Activated CD4-positive, alpha-beta memory T cell treated with anti-CD3 and anti-CD28 coated beads for 36 hours (primary cell): ENCODE measurements around the gene ECPAS. TPM values are rescaled to one million over a fixed set of nuclear protein-coding genes. Genes with fewer than 3 reads are reported as not detected.
"Not testable (repeated sequence)": the region's sequence is repeated elsewhere in the genome, so short reads cannot be mapped to it uniquely, and the experiment has no call there.

ENCODE experiments used
- CTCF ChIA-PET: fragments of 350-600 bp; sonication (Branson Sonifier 250); formaldehyde crosslinking; loops from one replicate; lab custom pipeline; 2021; ENCODE audit warnings: antibody characterized with exemption, inconsistent platforms; lab: Charles Lee
- POLR2A ChIA-PET: fragments of 350-600 bp; sonication (Branson Sonifier 250); formaldehyde crosslinking; loops from one replicate; lab custom pipeline; 2021; ENCODE audit warnings: antibody characterized with exemption; lab: Charles Lee
- DNase-seq: peaks from one replicate; pipeline ENCODE4 v3.0.0-alpha.2; 2020
- H3K27ac Mint-ChIP-seq: one replicate; pipeline ENCODE4 v1.8.0; 2021; ENCODE audit warnings: mixed read lengths
- H3K27me3 Mint-ChIP-seq: one replicate; pipeline ENCODE4 v1.8.0; 2021; ENCODE audit warnings: mixed read lengths
- H3K36me3 Mint-ChIP-seq: one replicate; pipeline ENCODE4 v1.8.0; 2021; ENCODE audit warnings: mixed read lengths
- H3K4me1 Mint-ChIP-seq: one replicate; pipeline ENCODE4 v1.8.0; 2021; ENCODE audit warnings: low read depth, mixed read lengths
- H3K4me3 Mint-ChIP-seq: one replicate; pipeline ENCODE4 v1.8.0; 2021; ENCODE audit warnings: mild to moderate bottlenecking, mixed read lengths
- H3K9me3 Mint-ChIP-seq: one replicate; pipeline ENCODE4 v1.8.0; 2021; ENCODE audit warnings: mixed read lengths
- intact Hi-C: fragments of 100-400 bp; cut with micrococcal nuclease; formaldehyde crosslinking; loops from one replicate; pipeline ENCODE4 v1.15.1; 2023
- total RNA-seq, 2 experiments: library from RNA; stranded (reverse); gene quantifications; one replicate each; pipeline ENCODE4 v1.2.3, GENCODE V29; 2021

Gene ECPAS
- total RNA-seq, 2 experiments from 2014 or later = 66.5 to 67.0 TPM

- intact Hi-C loops = no loop called here
- ChIA-PET CTCF (no interaction called here), POLR2A (no interaction called here)
- H3K27me3 Mint-ChIP-seq = no peaks in the 10 kb centered on the region
- no peak overlapping the region for H3K4me3 Mint-ChIP-seq
- no peaks in the 10 kb centered on the region for H3K36me3 Mint-ChIP-seq
- no peak for DNase-seq
- no peak overlapping the region for H3K27ac Mint-ChIP-seq
- H3K9me3 Mint-ChIP-seq = no peaks in the 10 kb centered on the region
- no peaks in the 10 kb centered on the region for H3K4me1 Mint-ChIP-seq
Measured at GRCh38 chr9:111501648-111502047, 17.5 kb upstream of the ECPAS start.

GRCh38 chr9:111501005-111501562, 16.9 kb upstream of the ECPAS start:
- intact Hi-C loops = no loop called here
- no peaks in the 10 kb centered on the region for H3K36me3 Mint-ChIP-seq
- H3K4me3 Mint-ChIP-seq = no peak overlapping the region

GRCh38 chr9:111497196-111497595, 13.0 kb upstream of the ECPAS start:
- DNase-seq, H3K27ac Mint-ChIP-seq, CTCF ChIA-PET, H3K4me3 Mint-ChIP-seq, H3K9me3 Mint-ChIP-seq, H3K36me3 Mint-ChIP-seq, H3K27me3 Mint-ChIP-seq, POLR2A ChIA-PET, intact Hi-C loops, H3K4me1 Mint-ChIP-seq: not testable (repeated sequence)

More at GRCh38 chr9:111501005-111501562, 16.9 kb upstream of the ECPAS start:
- no peak for DNase-seq
- Mint-ChIP-seq H3K4me1 (no peaks in the 10 kb centered on the region), H3K27me3 (no peaks in the 10 kb centered on the region), H3K9me3 (no peaks in the 10 kb centered on the region), H3K27ac (no peak overlapping the region)
- CTCF ChIA-PET = no interaction called here
- POLR2A ChIA-PET = no interaction called here

GRCh38 chr9:111484572-111484894, 350 bp upstream of the ECPAS start:
- CTCF ChIA-PET = interaction anchor here (1.3 kb wide), 1 partner anchor 137 kb away, joined by 3 read pairs; no protein-coding TSS in a partner anchor
- Mint-ChIP-seq H3K4me1 (peaks cover 30% of the 10 kb centered on the region), H3K9me3 (no peaks in the 10 kb centered on the region), H3K27ac (peak overlapping the region; percentile 87), H3K27me3 (no peaks in the 10 kb centered on the region), H3K4me3 (peak overlapping the region; percentile 85), H3K36me3 (peaks cover 3% of the 10 kb centered on the region)
- POLR2A ChIA-PET = interaction anchor here (1.1 kb wide), 1 partner anchor 43 kb away, joined by 3 read pairs; no protein-coding TSS in a partner anchor
- DNase-seq = no peak
- intact Hi-C loops = loop anchor here (2.0 to 10.0 kb wide), 5 partner anchors 178 to 1510 kb away; partner anchors contain the start of genes TXN and UGCG

GRCh38 chr9:111483439-111483857, 735 bp downstream of the ECPAS start:
- peaks cover 3% of the 10 kb centered on the region for H3K36me3 Mint-ChIP-seq
- ChIA-PET POLR2A (interaction anchor here (1.4 to 1.8 kb wide), 2 partner anchors 63 to 148 kb away, joined by 3 to 7 read pairs; partner anchors contain the start of gene DNAJC25), CTCF (interaction anchor here (1.3 kb wide), 1 partner anchor 138 kb away, joined by 3 read pairs; no protein-coding TSS in a partner anchor)
- no peaks in the 10 kb centered on the region for H3K9me3 Mint-ChIP-seq
- no peak overlapping the region for H3K27ac Mint-ChIP-seq
- intact Hi-C loops = loop anchor here (1.0 to 10.0 kb wide), 5 partner anchors 148 to 1509 kb away; partner anchors contain the start of genes DNAJC25, TXN and UGCG
- H3K4me3 Mint-ChIP-seq = peak overlapping the region; percentile 37
- H3K27me3 Mint-ChIP-seq = no peaks in the 10 kb centered on the region
- DNase-seq = peak; percentile 62
- H3K4me1 Mint-ChIP-seq = peaks cover 34% of the 10 kb centered on the region

- CTCF ChIA-PET = no interaction called here
- Mint-ChIP-seq H3K27me3 (no peaks in the 10 kb centered on the region), H3K4me1 (peaks cover 35% of the 10 kb centered on the region), H3K36me3 (peaks cover 3% of the 10 kb centered on the region), H3K9me3 (no peaks in the 10 kb centered on the region), H3K4me3 (peak overlapping the region; percentile 79), H3K27ac (peak overlapping the region; percentile 81)
- DNase-seq = peak; percentile 74
- POLR2A ChIA-PET = interaction anchor here (1.4 to 1.8 kb wide), 2 partner anchors 62 to 148 kb away, joined by 3 to 7 read pairs; partner anchors contain the start of gene DNAJC25
- intact Hi-C loops = loop anchor here (1.0 to 10.0 kb wide), 7 partner anchors 42 to 1508 kb away; partner anchors contain the start of genes DNAJC25, TXN, UGCG and ZNF483
Measured at GRCh38 chr9:111482694-111483438, 1.3 kb downstream of the ECPAS start.

GRCh38 chr9:111481885-111482636, 2.1 kb downstream of the ECPAS start:
- CTCF ChIA-PET = no interaction called here
- DNase-seq = no peak
- H3K36me3 Mint-ChIP-seq = peaks cover 3% of the 10 kb centered on the region
- H3K9me3 Mint-ChIP-seq = no peaks in the 10 kb centered on the region
- POLR2A ChIA-PET = interaction anchor here (1.4 to 1.8 kb wide), 2 partner anchors 61 to 149 kb away, joined by 3 to 7 read pairs; partner anchors contain the start of gene DNAJC25
- H3K4me1 Mint-ChIP-seq = peaks cover 43% of the 10 kb centered on the region
- no peaks in the 10 kb centered on the region for H3K27me3 Mint-ChIP-seq
- intact Hi-C loops = loop anchor here (1.0 to 10.0 kb wide), 6 partner anchors 43 to 1507 kb away; partner anchors contain the start of genes TXN, UGCG and ZNF483
- H3K27ac Mint-ChIP-seq = peak overlapping the region; percentile 81
- peak overlapping the region; percentile 79 for H3K4me3 Mint-ChIP-seq

- no peaks in the 10 kb centered on the region for H3K9me3 Mint-ChIP-seq
- no peak for DNase-seq
- CTCF ChIA-PET = interaction anchor here (0.6 kb wide), 1 partner anchor 68 kb away, joined by 3 read pairs; no protein-coding TSS in a partner anchor
- no peak overlapping the region for H3K4me3 Mint-ChIP-seq
- H3K4me1 Mint-ChIP-seq = peaks cover 55% of the 10 kb centered on the region
- intact Hi-C loops = no loop called here
- H3K27me3 Mint-ChIP-seq = no peaks in the 10 kb centered on the region
- H3K36me3 Mint-ChIP-seq = peaks cover 4% of the 10 kb centered on the region
- no peak overlapping the region for H3K27ac Mint-ChIP-seq
- POLR2A ChIA-PET = no interaction called here
Measured at GRCh38 chr9:111477677-111478076, 6.5 kb downstream of the ECPAS start.

- H3K36me3 Mint-ChIP-seq = peaks cover 3% of the 10 kb centered on the region
- ChIA-PET CTCF (no interaction called here), POLR2A (no interaction called here)
- H3K9me3 Mint-ChIP-seq = no peaks in the 10 kb centered on the region
- no peak overlapping the region for H3K27ac Mint-ChIP-seq
- no peaks in the 10 kb centered on the region for H3K27me3 Mint-ChIP-seq
- intact Hi-C loops = no loop called here
- H3K4me1 Mint-ChIP-seq = peaks cover 47% of the 10 kb centered on the region
- no peak for DNase-seq
- H3K4me3 Mint-ChIP-seq = no peak overlapping the region
Measured at GRCh38 chr9:111475195-111475594, 9.0 kb downstream of the ECPAS start.

GRCh38 chr9:111474385-111474784, 9.8 kb downstream of the ECPAS start:
- Mint-ChIP-seq H3K4me1 (peaks cover 50% of the 10 kb centered on the region), H3K27ac (no peak overlapping the region), H3K27me3 (no peaks in the 10 kb centered on the region), H3K4me3 (no peak overlapping the region), H3K9me3 (no peaks in the 10 kb centered on the region), H3K36me3 (peaks cover 3% of the 10 kb centered on the region)
- no peak for DNase-seq
- POLR2A ChIA-PET = no interaction called here
- intact Hi-C loops = no loop called here
- CTCF ChIA-PET = no interaction called here

GRCh38 chr9:111467778-111468367, 16.3 kb downstream of the ECPAS start:
- ChIA-PET CTCF (interaction anchor here (0.6 kb wide), 1 partner anchor 154 kb away, joined by 3 read pairs; no protein-coding TSS in a partner anchor), POLR2A (no interaction called here)
- no peak for DNase-seq
- H3K9me3 Mint-ChIP-seq = peaks cover 3% of the 10 kb centered on the region
- no peak overlapping the region for H3K27ac Mint-ChIP-seq
- H3K4me1 Mint-ChIP-seq = peaks cover 38% of the 10 kb centered on the region
- intact Hi-C loops = no loop called here
- peaks cover 11% of the 10 kb centered on the region for H3K36me3 Mint-ChIP-seq
- no peaks in the 10 kb centered on the region for H3K27me3 Mint-ChIP-seq
- no peak overlapping the region for H3K4me3 Mint-ChIP-seq
